Type B pancreatic cell (in vitro differentiated cells): Measurements from ENCODE around the gene SCLY. TPM values are rescaled to one million over a fixed set of nuclear protein-coding genes. Genes with fewer than 3 reads are reported as not detected.

Experiments
- DNase-seq: peaks from one replicate; pipeline ENCODE4 v3.0.0; 2021; ENCODE audit warnings: mixed read lengths; ENCODE audit not compliant: unreplicated experiment; ENCODE audit errors: extremely low spot score
- H3K27ac Mint-ChIP-seq: 2 replicates; pipeline ENCODE4 v1.8.0; 2021; ENCODE audit warnings: mild to moderate bottlenecking, mixed read lengths
- H3K27me3 Mint-ChIP-seq: 2 replicates; pipeline ENCODE4 v1.8.0; 2021; ENCODE audit warnings: mixed read lengths
- H3K36me3 Mint-ChIP-seq: 2 replicates; pipeline ENCODE4 v1.8.0; 2021; ENCODE audit warnings: mixed read lengths
- H3K4me1 Mint-ChIP-seq: one replicate; pipeline ENCODE4 v1.8.0; 2021; ENCODE audit warnings: mixed read lengths; ENCODE audit not compliant: unreplicated experiment
- H3K4me3 Mint-ChIP-seq: 2 replicates; pipeline ENCODE4 v1.8.0; 2021; ENCODE audit warnings: mild to moderate bottlenecking, mixed read lengths
- H3K9me3 Mint-ChIP-seq: 2 replicates; pipeline ENCODE4 v1.8.0; 2021; ENCODE audit warnings: mixed read lengths
- total RNA-seq: library from RNA; stranded (reverse); gene quantifications from 2 replicates; pipeline ENCODE4 v1.2.1, GENCODE V29; 2021; ENCODE audit warnings: low replicate concordance
- TF ChIP-seq, protein P1 (sequence below): fragments of 200-600 bp; sonication (generic); conservative IDR thresholded peaks from 2 replicates; pipeline ENCODE4 v1.5.0; 2021; ENCODE audit warnings: antibody characterized with exemption, mild to moderate bottlenecking

Gene SCLY
- total RNA-seq, 1 donor from 2014 or later = 34.5 TPM

DNA sequence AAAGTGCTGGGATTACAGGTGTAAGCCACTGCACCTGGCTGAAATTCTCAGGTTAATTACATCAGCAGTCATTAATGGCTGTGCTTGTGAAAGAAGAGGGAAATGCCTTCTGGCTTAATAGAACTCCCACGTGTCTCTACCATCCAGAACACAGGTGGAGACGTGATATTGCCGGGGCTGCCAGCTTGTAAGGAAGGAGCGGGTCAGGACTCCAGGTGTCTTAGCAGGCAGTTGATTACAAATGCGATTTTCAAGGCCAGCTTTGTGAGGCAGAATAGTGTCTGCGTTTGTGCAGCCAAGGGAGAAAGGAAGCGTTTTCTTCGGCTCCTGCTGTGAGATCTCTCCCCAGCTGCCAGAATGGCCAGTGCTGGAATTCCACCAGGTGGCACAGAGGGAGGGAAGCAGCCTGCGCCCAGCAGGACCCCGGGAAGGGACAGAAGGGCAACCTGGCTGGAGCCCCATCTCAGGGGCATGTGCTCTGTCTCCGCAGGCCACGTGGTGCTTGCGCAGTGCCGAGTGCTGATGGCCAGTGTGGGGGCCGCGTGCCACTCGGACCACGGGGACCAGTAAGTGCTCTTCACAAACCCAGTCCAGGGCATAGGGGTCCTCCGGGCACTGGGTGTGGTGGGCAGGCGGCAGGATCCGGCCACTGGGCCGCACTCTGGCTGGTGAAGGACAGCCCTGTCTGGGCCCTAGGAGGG, 35.7 kb downstream of the SCLY start:
- H3K27me3 Mint-ChIP-seq = no peaks in the 10 kb centered on the region
- H3K27ac Mint-ChIP-seq = peak overlapping the region; percentile 48
- no peak overlapping the region for H3K4me3 Mint-ChIP-seq
- peak; percentile 58 for DNase-seq
- no peaks in the 10 kb centered on the region for H3K36me3 Mint-ChIP-seq
- TF ChIP-seq, protein P1, sequence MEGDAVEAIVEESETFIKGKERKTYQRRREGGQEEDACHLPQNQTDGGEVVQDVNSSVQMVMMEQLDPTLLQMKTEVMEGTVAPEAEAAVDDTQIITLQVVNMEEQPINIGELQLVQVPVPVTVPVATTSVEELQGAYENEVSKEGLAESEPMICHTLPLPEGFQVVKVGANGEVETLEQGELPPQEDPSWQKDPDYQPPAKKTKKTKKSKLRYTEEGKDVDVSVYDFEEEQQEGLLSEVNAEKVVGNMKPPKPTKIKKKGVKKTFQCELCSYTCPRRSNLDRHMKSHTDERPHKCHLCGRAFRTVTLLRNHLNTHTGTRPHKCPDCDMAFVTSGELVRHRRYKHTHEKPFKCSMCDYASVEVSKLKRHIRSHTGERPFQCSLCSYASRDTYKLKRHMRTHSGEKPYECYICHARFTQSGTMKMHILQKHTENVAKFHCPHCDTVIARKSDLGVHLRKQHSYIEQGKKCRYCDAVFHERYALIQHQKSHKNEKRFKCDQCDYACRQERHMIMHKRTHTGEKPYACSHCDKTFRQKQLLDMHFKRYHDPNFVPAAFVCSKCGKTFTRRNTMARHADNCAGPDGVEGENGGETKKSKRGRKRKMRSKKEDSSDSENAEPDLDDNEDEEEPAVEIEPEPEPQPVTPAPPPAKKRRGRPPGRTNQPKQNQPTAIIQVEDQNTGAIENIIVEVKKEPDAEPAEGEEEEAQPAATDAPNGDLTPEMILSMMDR = no peak
- no peaks in the 10 kb centered on the region for H3K9me3 Mint-ChIP-seq
- peaks cover 12% of the 10 kb centered on the region for H3K4me1 Mint-ChIP-seq

DNA sequence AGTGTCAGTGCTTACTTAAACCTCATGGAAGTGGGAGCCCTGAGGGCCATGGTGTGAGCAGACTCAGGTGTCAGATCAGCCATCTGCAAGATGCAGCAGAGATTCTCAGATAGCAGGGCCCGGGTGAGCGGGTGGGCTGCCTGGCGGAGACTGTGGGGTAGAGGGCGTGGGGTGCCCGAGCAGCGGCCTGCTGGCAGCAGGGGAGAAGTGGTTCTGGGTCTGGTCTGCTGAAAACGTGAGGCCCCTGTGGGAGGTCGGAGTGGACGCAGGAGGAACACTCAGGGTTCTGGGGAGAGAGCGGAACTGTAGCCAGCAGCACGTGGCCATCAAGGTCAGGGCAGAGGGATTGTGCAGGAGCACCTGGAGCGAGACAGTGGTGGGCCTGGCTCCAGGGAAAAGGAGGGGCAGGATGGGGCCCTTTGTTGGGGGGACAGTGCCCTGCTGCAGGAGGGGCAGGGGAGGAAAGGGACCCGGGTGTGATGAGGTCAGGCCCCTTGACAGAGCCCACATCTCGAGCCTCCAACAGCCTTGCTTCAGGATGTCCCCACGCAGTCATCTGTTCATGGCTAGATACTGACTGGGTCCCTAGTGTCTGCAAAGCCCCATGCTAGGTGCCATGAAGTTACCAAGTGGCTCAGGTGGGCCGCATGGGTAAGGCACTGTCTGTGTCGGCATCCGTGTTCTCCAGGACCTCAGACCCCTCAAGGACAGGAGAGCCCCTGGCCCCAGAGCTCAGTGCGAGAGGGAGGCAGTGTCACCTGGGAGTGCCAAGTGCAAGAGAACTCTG, 36.6 kb downstream of the SCLY start:
- Mint-ChIP-seq H3K36me3 (no peaks in the 10 kb centered on the region), H3K27me3 (no peaks in the 10 kb centered on the region), H3K4me3 (no peak overlapping the region), H3K9me3 (no peaks in the 10 kb centered on the region), H3K27ac (no peak overlapping the region), H3K4me1 (peaks cover 12% of the 10 kb centered on the region)
- DNase-seq = peak; percentile 67
- TF ChIP-seq, protein P1 = no peak

DNA sequence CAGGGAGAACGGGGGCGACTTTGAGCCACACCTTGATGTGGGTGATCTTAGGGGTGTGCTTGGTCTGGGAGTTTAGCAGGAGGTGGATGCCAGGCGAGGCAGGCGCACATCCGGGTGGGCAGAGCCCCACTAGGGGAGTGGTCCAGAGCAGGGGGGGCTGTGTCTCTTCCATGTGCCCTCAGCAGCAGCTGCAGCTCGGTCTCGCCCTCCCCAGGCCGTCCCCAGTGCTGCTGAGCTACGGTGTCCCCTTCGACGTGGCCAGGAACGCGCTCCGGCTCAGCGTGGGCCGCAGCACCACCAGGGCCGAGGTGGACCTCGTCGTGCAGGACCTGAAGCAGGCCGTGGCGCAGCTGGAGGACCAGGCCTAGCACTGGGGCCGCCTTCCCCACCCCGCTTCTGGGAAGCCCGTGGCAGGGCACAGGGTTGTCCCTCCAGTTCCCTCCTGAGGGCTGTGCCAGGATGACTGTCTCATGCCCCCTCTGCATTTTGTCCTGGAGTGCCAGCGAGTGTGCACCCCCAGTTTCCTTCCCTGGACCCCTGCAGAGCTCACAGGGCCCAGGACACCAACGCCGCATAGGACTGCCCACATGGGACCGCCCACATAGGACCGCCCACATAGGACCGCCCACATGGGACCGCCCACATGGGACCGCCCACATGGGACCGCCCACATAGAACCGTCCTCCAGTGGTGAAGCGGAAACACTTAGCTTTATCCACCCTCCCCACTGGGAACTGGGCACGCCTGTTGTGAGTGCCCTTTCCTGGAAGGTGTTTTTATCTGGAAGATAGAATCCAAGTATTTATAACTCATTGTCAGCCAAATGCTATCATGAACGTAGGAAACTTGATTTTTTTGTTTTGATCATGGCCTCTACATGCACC, 37.4 kb downstream of the SCLY start:
- no peaks in the 10 kb centered on the region for H3K36me3 Mint-ChIP-seq
- TF ChIP-seq, protein P1 = no peak
- DNase-seq = peak; percentile 69
- H3K27me3 Mint-ChIP-seq = no peaks in the 10 kb centered on the region
- peaks cover 12% of the 10 kb centered on the region for H3K4me1 Mint-ChIP-seq
- no peaks in the 10 kb centered on the region for H3K9me3 Mint-ChIP-seq
- no peak overlapping the region for H3K4me3 Mint-ChIP-seq
- H3K27ac Mint-ChIP-seq = no peak overlapping the region

DNA sequence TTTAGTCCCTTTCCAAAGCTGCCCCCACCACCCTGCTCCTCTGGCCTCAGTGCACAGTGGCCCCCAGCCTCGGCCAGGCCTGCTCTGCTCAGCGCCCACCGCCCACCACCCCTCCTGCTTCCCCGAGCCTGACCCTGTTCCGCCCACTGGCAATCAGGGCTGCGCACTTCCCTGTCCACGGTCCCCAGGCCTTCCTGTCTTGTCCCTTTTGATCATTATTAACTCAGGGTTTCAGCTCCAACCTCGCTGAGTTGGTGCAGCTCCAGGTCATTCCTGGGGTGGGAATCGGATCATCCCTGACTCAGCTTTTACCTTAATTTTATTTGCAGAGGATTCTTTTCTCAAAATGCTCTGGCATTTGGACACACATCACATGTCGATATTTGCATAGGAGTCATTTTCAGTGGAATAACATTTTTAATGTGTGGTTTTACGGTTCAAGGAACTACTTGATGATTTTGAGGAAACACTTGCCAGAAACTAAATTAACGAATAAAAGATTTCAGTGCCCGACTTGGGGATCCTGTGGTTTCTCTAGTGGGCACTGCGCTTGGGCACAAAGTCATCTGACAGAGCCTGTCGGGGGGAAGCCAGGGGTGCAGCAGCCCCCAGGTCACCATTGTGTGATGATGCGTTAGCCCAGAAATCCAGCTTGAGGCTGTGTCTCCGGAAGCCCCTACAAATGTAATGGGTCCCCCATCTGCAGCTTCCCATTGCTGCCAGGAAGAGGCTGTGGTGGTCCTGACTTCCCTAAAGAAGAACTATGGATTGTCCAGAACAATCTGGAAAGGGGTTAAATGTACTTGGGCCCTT, 38.3 kb downstream of the SCLY start:
- TF ChIP-seq, protein P1 = no peak
- Mint-ChIP-seq H3K9me3 (no peaks in the 10 kb centered on the region), H3K27me3 (no peaks in the 10 kb centered on the region), H3K27ac (peak overlapping the region; percentile 41), H3K36me3 (no peaks in the 10 kb centered on the region), H3K4me1 (peaks cover 7% of the 10 kb centered on the region), H3K4me3 (no peak overlapping the region)
- DNase-seq = peak; percentile 56

DNA sequence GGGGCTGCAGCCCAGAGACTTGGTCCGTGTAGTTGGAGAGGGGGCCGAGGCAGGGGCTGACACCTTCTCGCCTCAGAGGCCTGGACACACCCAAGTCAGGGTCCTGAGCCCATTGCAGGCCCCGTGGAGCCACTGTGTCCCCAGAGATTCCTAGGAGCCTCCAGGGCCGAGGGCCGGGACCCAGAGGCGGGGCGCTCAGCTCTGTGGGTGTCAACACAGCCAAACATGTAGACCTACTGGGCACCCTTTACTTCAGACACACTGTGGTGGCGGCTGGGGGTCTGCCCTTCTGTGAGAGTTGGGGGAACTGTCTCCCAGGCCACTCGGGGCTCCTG, 38.9 kb downstream of the SCLY start:
- TF ChIP-seq, protein P1 = no peak
- Mint-ChIP-seq H3K9me3 (no peaks in the 10 kb centered on the region), H3K4me1 (peaks cover 7% of the 10 kb centered on the region), H3K27me3 (no peaks in the 10 kb centered on the region), H3K36me3 (no peaks in the 10 kb centered on the region), H3K27ac (no peak overlapping the region), H3K4me3 (no peak overlapping the region)
- DNase-seq = peak; percentile 65
